ENCODE results near the gene SSC5D. TPM values are rescaled to one million over a fixed set of nuclear protein-coding genes. Genes with fewer than 3 reads are reported as not detected.

Gene SSC5D
- total and polyA plus RNA-seq, 9 of the 15 experiments (the other 6 are each of a cell fraction or from before 2014, with no cell fraction given): 0.04 to 0.71 (median 0.14) TPM; not detected in 2

DNA sequence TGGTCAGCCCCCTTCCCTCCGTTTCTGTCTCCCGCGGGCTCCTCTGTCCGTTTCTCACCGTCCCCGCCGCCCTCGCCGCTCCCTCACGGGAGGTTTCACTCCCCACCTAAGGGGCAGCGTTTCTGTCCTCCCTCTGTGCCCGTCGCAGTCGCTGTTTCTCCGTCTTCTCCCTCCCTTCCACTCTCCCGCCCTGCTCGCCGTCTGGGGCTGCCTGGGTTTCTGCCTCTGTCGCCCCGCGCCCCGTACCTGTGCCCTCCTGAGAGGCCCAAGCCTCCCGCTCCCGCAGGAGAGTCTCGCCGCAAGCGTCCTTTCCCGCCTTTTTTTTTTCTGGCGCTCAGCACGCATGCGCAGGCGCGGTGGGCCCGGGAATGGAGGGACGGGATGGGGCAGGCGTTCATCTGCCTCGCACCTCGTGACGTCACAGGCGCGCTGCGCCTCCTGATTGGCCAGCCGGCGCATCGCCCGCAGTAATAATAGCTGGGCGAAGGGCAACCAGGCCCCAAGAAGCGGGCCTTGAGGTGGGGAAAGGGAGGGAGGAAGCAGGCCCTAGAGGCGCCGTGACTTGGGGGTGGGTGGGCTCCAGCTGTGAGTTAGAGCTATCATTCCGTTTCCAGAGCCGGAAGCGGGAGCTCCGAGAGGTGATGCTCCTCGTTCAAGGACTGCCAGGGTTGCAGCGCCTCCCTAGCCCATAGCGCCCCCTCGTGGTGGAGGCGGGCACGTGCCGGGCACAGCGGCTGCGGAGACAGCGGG lies 15.4 kb downstream of the SSC5D start (continued):
- TF ChIP-seq, protein P1, sequence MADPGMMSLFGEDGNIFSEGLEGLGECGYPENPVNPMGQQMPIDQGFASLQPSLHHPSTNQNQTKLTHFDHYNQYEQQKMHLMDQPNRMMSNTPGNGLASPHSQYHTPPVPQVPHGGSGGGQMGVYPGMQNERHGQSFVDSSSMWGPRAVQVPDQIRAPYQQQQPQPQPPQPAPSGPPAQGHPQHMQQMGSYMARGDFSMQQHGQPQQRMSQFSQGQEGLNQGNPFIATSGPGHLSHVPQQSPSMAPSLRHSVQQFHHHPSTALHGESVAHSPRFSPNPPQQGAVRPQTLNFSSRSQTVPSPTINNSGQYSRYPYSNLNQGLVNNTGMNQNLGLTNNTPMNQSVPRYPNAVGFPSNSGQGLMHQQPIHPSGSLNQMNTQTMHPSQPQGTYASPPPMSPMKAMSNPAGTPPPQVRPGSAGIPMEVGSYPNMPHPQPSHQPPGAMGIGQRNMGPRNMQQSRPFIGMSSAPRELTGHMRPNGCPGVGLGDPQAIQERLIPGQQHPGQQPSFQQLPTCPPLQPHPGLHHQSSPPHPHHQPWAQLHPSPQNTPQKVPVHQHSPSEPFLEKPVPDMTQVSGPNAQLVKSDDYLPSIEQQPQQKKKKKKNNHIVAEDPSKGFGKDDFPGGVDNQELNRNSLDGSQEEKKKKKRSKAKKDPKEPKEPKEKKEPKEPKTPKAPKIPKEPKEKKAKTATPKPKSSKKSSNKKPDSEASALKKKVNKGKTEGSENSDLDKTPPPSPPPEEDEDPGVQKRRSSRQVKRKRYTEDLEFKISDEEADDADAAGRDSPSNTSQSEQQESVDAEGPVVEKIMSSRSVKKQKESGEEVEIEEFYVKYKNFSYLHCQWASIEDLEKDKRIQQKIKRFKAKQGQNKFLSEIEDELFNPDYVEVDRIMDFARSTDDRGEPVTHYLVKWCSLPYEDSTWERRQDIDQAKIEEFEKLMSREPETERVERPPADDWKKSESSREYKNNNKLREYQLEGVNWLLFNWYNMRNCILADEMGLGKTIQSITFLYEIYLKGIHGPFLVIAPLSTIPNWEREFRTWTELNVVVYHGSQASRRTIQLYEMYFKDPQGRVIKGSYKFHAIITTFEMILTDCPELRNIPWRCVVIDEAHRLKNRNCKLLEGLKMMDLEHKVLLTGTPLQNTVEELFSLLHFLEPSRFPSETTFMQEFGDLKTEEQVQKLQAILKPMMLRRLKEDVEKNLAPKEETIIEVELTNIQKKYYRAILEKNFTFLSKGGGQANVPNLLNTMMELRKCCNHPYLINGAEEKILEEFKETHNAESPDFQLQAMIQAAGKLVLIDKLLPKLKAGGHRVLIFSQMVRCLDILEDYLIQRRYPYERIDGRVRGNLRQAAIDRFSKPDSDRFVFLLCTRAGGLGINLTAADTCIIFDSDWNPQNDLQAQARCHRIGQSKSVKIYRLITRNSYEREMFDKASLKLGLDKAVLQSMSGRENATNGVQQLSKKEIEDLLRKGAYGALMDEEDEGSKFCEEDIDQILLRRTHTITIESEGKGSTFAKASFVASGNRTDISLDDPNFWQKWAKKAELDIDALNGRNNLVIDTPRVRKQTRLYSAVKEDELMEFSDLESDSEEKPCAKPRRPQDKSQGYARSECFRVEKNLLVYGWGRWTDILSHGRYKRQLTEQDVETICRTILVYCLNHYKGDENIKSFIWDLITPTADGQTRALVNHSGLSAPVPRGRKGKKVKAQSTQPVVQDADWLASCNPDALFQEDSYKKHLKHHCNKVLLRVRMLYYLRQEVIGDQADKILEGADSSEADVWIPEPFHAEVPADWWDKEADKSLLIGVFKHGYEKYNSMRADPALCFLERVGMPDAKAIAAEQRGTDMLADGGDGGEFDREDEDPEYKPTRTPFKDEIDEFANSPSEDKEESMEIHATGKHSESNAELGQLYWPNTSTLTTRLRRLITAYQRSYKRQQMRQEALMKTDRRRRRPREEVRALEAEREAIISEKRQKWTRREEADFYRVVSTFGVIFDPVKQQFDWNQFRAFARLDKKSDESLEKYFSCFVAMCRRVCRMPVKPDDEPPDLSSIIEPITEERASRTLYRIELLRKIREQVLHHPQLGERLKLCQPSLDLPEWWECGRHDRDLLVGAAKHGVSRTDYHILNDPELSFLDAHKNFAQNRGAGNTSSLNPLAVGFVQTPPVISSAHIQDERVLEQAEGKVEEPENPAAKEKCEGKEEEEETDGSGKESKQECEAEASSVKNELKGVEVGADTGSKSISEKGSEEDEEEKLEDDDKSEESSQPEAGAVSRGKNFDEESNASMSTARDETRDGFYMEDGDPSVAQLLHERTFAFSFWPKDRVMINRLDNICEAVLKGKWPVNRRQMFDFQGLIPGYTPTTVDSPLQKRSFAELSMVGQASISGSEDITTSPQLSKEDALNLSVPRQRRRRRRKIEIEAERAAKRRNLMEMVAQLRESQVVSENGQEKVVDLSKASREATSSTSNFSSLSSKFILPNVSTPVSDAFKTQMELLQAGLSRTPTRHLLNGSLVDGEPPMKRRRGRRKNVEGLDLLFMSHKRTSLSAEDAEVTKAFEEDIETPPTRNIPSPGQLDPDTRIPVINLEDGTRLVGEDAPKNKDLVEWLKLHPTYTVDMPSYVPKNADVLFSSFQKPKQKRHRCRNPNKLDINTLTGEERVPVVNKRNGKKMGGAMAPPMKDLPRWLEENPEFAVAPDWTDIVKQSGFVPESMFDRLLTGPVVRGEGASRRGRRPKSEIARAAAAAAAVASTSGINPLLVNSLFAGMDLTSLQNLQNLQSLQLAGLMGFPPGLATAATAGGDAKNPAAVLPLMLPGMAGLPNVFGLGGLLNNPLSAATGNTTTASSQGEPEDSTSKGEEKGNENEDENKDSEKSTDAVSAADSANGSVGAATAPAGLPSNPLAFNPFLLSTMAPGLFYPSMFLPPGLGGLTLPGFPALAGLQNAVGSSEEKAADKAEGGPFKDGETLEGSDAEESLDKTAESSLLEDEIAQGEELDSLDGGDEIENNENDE (IDR thresholded peaks at IDR 0.05; ENCODE audit: low read depth, low read length): no peak
- no peak for TF ChIP-seq ZNF766 (CRISPR knock-in tag; conservative IDR thresholded peaks at IDR 0.05)
- TF ChIP-seq GATAD2A (IDR thresholded peaks at IDR 0.05): no peak
- TF ChIP-seq, protein P2, sequence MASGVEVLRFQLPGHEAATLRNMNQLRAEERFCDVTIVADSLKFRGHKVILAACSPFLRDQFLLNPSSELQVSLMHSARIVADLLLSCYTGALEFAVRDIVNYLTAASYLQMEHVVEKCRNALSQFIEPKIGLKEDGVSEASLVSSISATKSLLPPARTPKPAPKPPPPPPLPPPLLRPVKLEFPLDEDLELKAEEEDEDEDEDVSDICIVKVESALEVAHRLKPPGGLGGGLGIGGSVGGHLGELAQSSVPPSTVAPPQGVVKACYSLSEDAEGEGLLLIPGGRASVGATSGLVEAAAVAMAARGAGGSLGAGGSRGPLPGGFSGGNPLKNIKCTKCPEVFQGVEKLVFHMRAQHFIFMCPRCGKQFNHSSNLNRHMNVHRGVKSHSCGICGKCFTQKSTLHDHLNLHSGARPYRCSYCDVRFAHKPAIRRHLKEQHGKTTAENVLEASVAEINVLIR (CRISPR knock-in tag; IDR thresholded peaks at IDR 0.05): peak; percentile 96
- TF ChIP-seq MTA3 (IDR thresholded peaks at IDR 0.05; ENCODE audit: borderline replicate concordance): peak; percentile 54; the same call in 1 of the 2 replicates
- TF ChIP-seq, protein P3, sequence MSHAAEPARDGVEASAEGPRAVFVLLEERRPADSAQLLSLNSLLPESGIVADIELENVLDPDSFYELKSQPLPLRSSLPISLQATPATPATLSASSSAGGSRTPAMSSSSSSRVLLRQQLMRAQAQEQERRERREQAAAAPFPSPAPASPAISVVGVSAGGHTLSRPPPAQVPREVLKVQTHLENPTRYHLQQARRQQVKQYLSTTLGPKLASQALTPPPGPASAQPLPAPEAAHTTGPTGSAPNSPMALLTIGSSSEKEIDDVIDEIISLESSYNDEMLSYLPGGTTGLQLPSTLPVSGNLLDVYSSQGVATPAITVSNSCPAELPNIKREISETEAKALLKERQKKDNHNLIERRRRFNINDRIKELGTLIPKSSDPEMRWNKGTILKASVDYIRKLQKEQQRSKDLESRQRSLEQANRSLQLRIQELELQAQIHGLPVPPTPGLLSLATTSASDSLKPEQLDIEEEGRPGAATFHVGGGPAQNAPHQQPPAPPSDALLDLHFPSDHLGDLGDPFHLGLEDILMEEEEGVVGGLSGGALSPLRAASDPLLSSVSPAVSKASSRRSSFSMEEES (CRISPR knock-in tag; IDR thresholded peaks at IDR 0.05): peak; percentile 37; the same call in 1 of the 2 replicates
- peak; percentile 42; the same call in 1 of the 2 replicates for TF ChIP-seq MBD2 (IDR thresholded peaks at IDR 0.05; ENCODE audit: borderline replicate concordance, low read depth)
- peak; percentile 78 for TF ChIP-seq ZFX (CRISPR knock-in tag; IDR thresholded peaks at IDR 0.05)
- no peak for TF ChIP-seq MEF2D (tag; conservative IDR thresholded peaks at IDR 0.05; ENCODE audit: low read depth)
- TF ChIP-seq MCM7 (IDR thresholded peaks at IDR 0.05): no peak
- TF ChIP-seq SIN3A (IDR thresholded peaks at IDR 0.05; ENCODE audit: borderline replicate concordance in 2 of 2, control insufficient read depth in 1 of 2, low read depth in 2 of 2, low read length in 2 of 2): no peak
- TF ChIP-seq, protein P4, sequence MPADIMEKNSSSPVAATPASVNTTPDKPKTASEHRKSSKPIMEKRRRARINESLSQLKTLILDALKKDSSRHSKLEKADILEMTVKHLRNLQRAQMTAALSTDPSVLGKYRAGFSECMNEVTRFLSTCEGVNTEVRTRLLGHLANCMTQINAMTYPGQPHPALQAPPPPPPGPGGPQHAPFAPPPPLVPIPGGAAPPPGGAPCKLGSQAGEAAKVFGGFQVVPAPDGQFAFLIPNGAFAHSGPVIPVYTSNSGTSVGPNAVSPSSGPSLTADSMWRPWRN (IDR thresholded peaks at IDR 0.05; ENCODE audit: low read depth): 0 out of 2 replicates have a peak, but pooled peaks have one; percentile 25
